HG02973 (cell line): ENCODE results near the gene PPFIA3.

ENCODE experiments used
- ATAC-seq: cut with Tn5 transposase; IDR thresholded peaks from one replicate; pipeline ENCODE4 v1.9.1; 2021; ENCODE audit warnings: moderate library complexity; ENCODE audit not compliant: unreplicated experiment

PPFIA3 gene

GRCh38 chr19:49148784-49149651, 29.7 kb downstream of the PPFIA3 start:
- no peak for ATAC-seq

GRCh38 chr19:49149652-49150105, 30.3 kb downstream of the PPFIA3 start:
- ATAC-seq: no peak

- ATAC-seq: no peak
Observed at GRCh38 chr19:49150106-49150943, 31.0 kb downstream of the PPFIA3 start.

GRCh38 chr19:49150944-49151243, 31.6 kb downstream of the PPFIA3 start:
- no peak for ATAC-seq

GRCh38 chr19:49151267-49152118, 32.1 kb downstream of the PPFIA3 start:
- ATAC-seq: no peak

GRCh38 chr19:49152119-49152550, 32.8 kb downstream of the PPFIA3 start:
- no peak for ATAC-seq

GRCh38 chr19:49153167-49153809, 33.9 kb downstream of the PPFIA3 start:
- ATAC-seq: no peak

GRCh38 chr19:49154279-49154678, 34.9 kb downstream of the PPFIA3 start:
- ATAC-seq: no peak

- ATAC-seq: no peak
Observed at GRCh38 chr19:49155005-49155819, 35.9 kb downstream of the PPFIA3 start, which contains the start of gene HRC. Gene HRC (minus strand): TSS chr19:49155396. CDS start chr19:49155237, 159 bp downstream.

GRCh38 chr19:49155820-49156346, 36.5 kb downstream of the PPFIA3 start:
- no peak for ATAC-seq

- ATAC-seq: no peak
Observed at GRCh38 chr19:49157445-49158224, 38.3 kb downstream of the PPFIA3 start, which contains the start of gene TRPM4. Gene TRPM4 (plus strand): TSS chr19:49157792. CDS start chr19:49157867, 75 bp downstream.

- no peak for ATAC-seq
Observed at GRCh38 chr19:49160450-49161189, 41.3 kb downstream of the PPFIA3 start.

GRCh38 chr19:49161987-49162386, 42.6 kb downstream of the PPFIA3 start:
- ATAC-seq: no peak

GRCh38 chr19:49165111-49165750, 45.9 kb downstream of the PPFIA3 start:
- ATAC-seq: no peak

- ATAC-seq: no peak
Observed at GRCh38 chr19:49165865-49166301, 46.5 kb downstream of the PPFIA3 start.

GRCh38 chr19:49167857-49168409, 48.6 kb downstream of the PPFIA3 start:
- ATAC-seq: no peak

GRCh38 chr19:49168421-49168820, 49.1 kb downstream of the PPFIA3 start:
- no peak for ATAC-seq
